ENCODE data around the gene ZNF578. TPM values are rescaled to one million over a fixed set of nuclear protein-coding genes. Genes with fewer than 3 reads are reported as not detected.
"Not testable (repeated sequence)": the region's sequence is repeated elsewhere in the genome, so short reads cannot be mapped to it uniquely, and the experiment has no call there.

ZNF578 gene
- total RNA-seq, 1 donor: 3.9 TPM

- H3K4me3 ChIP-seq (ENCODE audit: low read depth, low read length): peak overlapping the region; percentile 82
- DNase-seq (ENCODE audit: low read depth): no peak
- no peak for TF ChIP-seq CTCF (IDR thresholded peaks at IDR 0.05; ENCODE audit: insufficient read depth, low read depth, low read length)
These were observed 74.6 kb downstream of the ZNF578 start for GRCh38 chr19:52527956-52528351.

GRCh38 chr19:52532480-52532879, 79.1 kb downstream of the ZNF578 start:
- no peak overlapping the region for H3K4me3 ChIP-seq (ENCODE audit: low read depth, low read length)
- TF ChIP-seq CTCF (IDR thresholded peaks at IDR 0.05; ENCODE audit: insufficient read depth, low read depth, low read length): no peak
- DNase-seq (ENCODE audit: low read depth): no peak

GRCh38 chr19:52533901-52534300, 80.5 kb downstream of the ZNF578 start:
- no peak overlapping the region for H3K4me3 ChIP-seq (ENCODE audit: low read depth, low read length)
- no peak for TF ChIP-seq CTCF (IDR thresholded peaks at IDR 0.05; ENCODE audit: insufficient read depth, low read depth, low read length)
- peak; percentile 3 for DNase-seq (ENCODE audit: low read depth)

- peak overlapping the region; percentile 74 for H3K4me3 ChIP-seq (ENCODE audit: low read depth, low read length)
- not testable (repeated sequence) for DNase-seq (ENCODE audit: low read depth)
These were observed 82.0 kb downstream of the ZNF578 start for GRCh38 chr19:52535385-52535770.

GRCh38 chr19:52535771-52536447, 82.6 kb downstream of the ZNF578 start:
- peak; percentile 29 for TF ChIP-seq CTCF (IDR thresholded peaks at IDR 0.05; ENCODE audit: insufficient read depth, low read depth, low read length)
- peak overlapping the region; percentile 74 for H3K4me3 ChIP-seq (ENCODE audit: low read depth, low read length)
- DNase-seq (ENCODE audit: low read depth): peak; percentile 82

GRCh38 chr19:52536448-52536800, 83.1 kb downstream of the ZNF578 start:
- peak overlapping the region; percentile 74 for H3K4me3 ChIP-seq (ENCODE audit: low read depth, low read length)
- DNase-seq (ENCODE audit: low read depth): no peak
- no peak for TF ChIP-seq CTCF (IDR thresholded peaks at IDR 0.05; ENCODE audit: insufficient read depth, low read depth, low read length)

- DNase-seq (ENCODE audit: low read depth); H3K4me3 ChIP-seq (ENCODE audit: low read depth, low read length): not testable (repeated sequence)
These were observed 85.5 kb downstream of the ZNF578 start for GRCh38 chr19:52538815-52539214.

GRCh38 chr19:52541176-52541575, 87.8 kb downstream of the ZNF578 start:
- H3K4me3 ChIP-seq (ENCODE audit: low read depth, low read length); DNase-seq (ENCODE audit: low read depth): not testable (repeated sequence)
